Lower lobe of right lung (tissue), 2 donors: ENCODE results near the gene HAND2. TPM values are rescaled to one million over a fixed set of nuclear protein-coding genes. Genes with fewer than 3 reads are reported as not detected.

Experiments used
- ATAC-seq, 2 donors: fragments of 200-7000 bp; cut with Tn5 transposase; one replicate each; pipeline ENCODE4 v1.9.1; 2020 to 2022; ENCODE audit warnings: mild to moderate bottlenecking in 2 of 2, moderate library complexity in 2 of 2
- DNase-seq: peaks from one replicate; pipeline ENCODE4 v3.0.0-alpha.2; 2020
- H3K27ac ChIP-seq: fragments of 200-600 bp; one replicate; pipeline ENCODE4 v1.8.0; 2022
- H3K27me3 ChIP-seq: fragments of 200-600 bp; one replicate; pipeline ENCODE4 v1.8.0; 2022; ENCODE audit warnings: low read depth
- H3K36me3 ChIP-seq: fragments of 200-600 bp; one replicate; pipeline ENCODE4 v1.8.0; 2022; ENCODE audit warnings: mild to moderate bottlenecking
- H3K4me1 ChIP-seq: fragments of 200-600 bp; one replicate; pipeline ENCODE4 v1.8.0; 2022
- H3K4me3 ChIP-seq: fragments of 200-600 bp; one replicate; pipeline ENCODE4 v1.8.0; 2022; ENCODE audit warnings: mild to moderate bottlenecking
- H3K9me3 ChIP-seq: fragments of 200-600 bp; one replicate; pipeline ENCODE4 v1.8.0; 2022
- CTCF ChIP-seq: fragments of 200-600 bp; IDR thresholded peaks from one replicate; pipeline ENCODE4 v1.8.0; 2022; ENCODE audit warnings: antibody characterized with exemption, mild to moderate bottlenecking
- intact Hi-C: fragments of 100-400 bp; cut with DNase I; formaldehyde crosslinking; loops from one replicate; pipeline ENCODE4 v1.11.0; 2022
- total RNA-seq: library from RNA; stranded (reverse); fragmentation: NEBNext Ultra II Directional; extraction: Animal tissue kit (Norgen Biotek cat#: 25700); gene quantifications from one replicate; pipeline ENCODE4 v1.2.1, GENCODE V29; 2021
- donor health status: DM: no; HTN: yes; CAD: no; lungs with severe emphysema.

Gene HAND2
- total RNA-seq, 1 donor from 2014 or later = 0.35 TPM

GRCh38 chr4:173502282-173502681 is 27.7 kb downstream of the HAND2 start:
- DNase-seq = no peak
- peaks cover 9% of the 10 kb centered on the region for H3K4me1 ChIP-seq
- H3K27ac ChIP-seq = no peak overlapping the region
- no peaks in the 10 kb centered on the region for H3K36me3 ChIP-seq
- ATAC-seq = no peak
- no peaks in the 10 kb centered on the region for H3K9me3 ChIP-seq
- peaks cover 80% of the 10 kb centered on the region for H3K27me3 ChIP-seq
- no peak for TF ChIP-seq CTCF
- H3K4me3 ChIP-seq = no peak overlapping the region
- intact Hi-C loops = no loop called here

- intact Hi-C loops = no loop called here
- no peak for ATAC-seq
- no peak for TF ChIP-seq CTCF
- no peaks in the 10 kb centered on the region for H3K9me3 ChIP-seq
- H3K4me1 ChIP-seq = peaks cover 7% of the 10 kb centered on the region
- no peak for DNase-seq
- H3K4me3 ChIP-seq = no peak overlapping the region
- peaks cover 74% of the 10 kb centered on the region for H3K27me3 ChIP-seq
- H3K36me3 ChIP-seq = no peaks in the 10 kb centered on the region
- no peak overlapping the region for H3K27ac ChIP-seq
Measured at GRCh38 chr4:173501592-173502150, 28.4 kb downstream of the HAND2 start.

GRCh38 chr4:173500841-173501591 is 29.0 kb downstream of the HAND2 start:
- Histone ChIP-seq H3K36me3 (no peaks in the 10 kb centered on the region), H3K4me3 (peak overlapping the region; percentile 45), H3K4me1 (peaks cover under 1% of the 10 kb centered on the region), H3K27me3 (peaks cover 68% of the 10 kb centered on the region), H3K9me3 (no peaks in the 10 kb centered on the region), H3K27ac (no peak overlapping the region)
- DNase-seq (no peak), ATAC-seq (peak; percentile 33 to 43)
- intact Hi-C loops = no loop called here
- no peak for TF ChIP-seq CTCF

- Histone ChIP-seq H3K27me3 (peaks cover 56% of the 10 kb centered on the region), H3K4me3 (no peak overlapping the region), H3K4me1 (no peaks in the 10 kb centered on the region), H3K36me3 (no peaks in the 10 kb centered on the region), H3K27ac (no peak overlapping the region), H3K9me3 (no peaks in the 10 kb centered on the region)
- no peak for TF ChIP-seq CTCF
- no peak for ATAC-seq
- intact Hi-C loops = no loop called here
- no peak for DNase-seq
Measured at GRCh38 chr4:173499658-173500535, 30.1 kb downstream of the HAND2 start.

- Histone ChIP-seq H3K27me3 (peaks cover 51% of the 10 kb centered on the region), H3K27ac (no peak overlapping the region), H3K9me3 (no peaks in the 10 kb centered on the region), H3K36me3 (no peaks in the 10 kb centered on the region), H3K4me3 (no peak overlapping the region), H3K4me1 (peaks cover 6% of the 10 kb centered on the region)
- DNase-seq = no peak
- intact Hi-C loops = no loop called here
- TF ChIP-seq CTCF = no peak
- ATAC-seq = no peak
Measured at GRCh38 chr4:173498771-173499170, 31.3 kb downstream of the HAND2 start.
